Keratinocyte (primary cell): ENCODE results near the gene TK1. TPM values are rescaled to one million over a fixed set of nuclear protein-coding genes. Genes with fewer than 3 reads are reported as not detected.
"Not testable (repeated sequence)": the region's sequence is repeated elsewhere in the genome, so short reads cannot be mapped to it uniquely, and the experiment has no call there.

Experiments used
- DNase-seq: peaks from one replicate; pipeline ENCODE4 v3.0.0-alpha.2; 2011; ENCODE audit warnings: low read depth, missing footprints, low spot score
- FAIRE-seq: peaks from 2 replicates; lab custom pipeline; 2011; peaks lifted over from hg19 to GRCh38; lab: Jason Lieb, UNC
- H2AFZ ChIP-seq: 2 replicates; pipeline ENCODE4 v1.6.0; 2012; ENCODE audit warnings: low read length, control low read depth, inconsistent platforms; ENCODE audit not compliant: control insufficient read depth
- H3K27ac ChIP-seq: 2 replicates; pipeline ENCODE4 v1.5.1; 2011; ENCODE audit warnings: low read length; ENCODE audit not compliant: control insufficient read depth, insufficient read depth
- H3K27me3 ChIP-seq: 3 replicates; pipeline ENCODE4 v1.6.0; 2011; ENCODE audit warnings: low read length; ENCODE audit not compliant: control insufficient read depth, insufficient read depth; ENCODE audit errors: extremely low read depth
- H3K36me3 ChIP-seq, 2 experiments: 2 replicates in 1 of 2; 3 replicates in 1 of 2; pipeline ENCODE4 v1.5.1; 2011; ENCODE audit warnings: low read length in 2 of 2, mild to moderate bottlenecking in 1 of 2; ENCODE audit not compliant: control insufficient read depth in 2 of 2, insufficient read depth in 2 of 2; ENCODE audit errors: extremely low read depth in 1 of 2
- H3K4me1 ChIP-seq: 3 replicates; pipeline ENCODE4 v1.5.1; 2011; ENCODE audit warnings: low read length; ENCODE audit not compliant: control insufficient read depth, insufficient read depth; ENCODE audit errors: extremely low read depth
- H3K4me2 ChIP-seq: 3 replicates; pipeline ENCODE4 v1.6.0; 2011; ENCODE audit warnings: low read depth, low read length; ENCODE audit not compliant: control insufficient read depth, insufficient read depth; ENCODE audit errors: extremely low read depth
- H3K4me3 ChIP-seq, 3 experiments: fragments of 200-600 bp in 1 of 3; sonication (generic) in 1 of 3; 2 replicates in 2 of 3; 3 replicates in 1 of 3; pipeline ENCODE4 v1.5.1; 2011 to 2016; ENCODE audit warnings: low read length in 3 of 3, mild to moderate bottlenecking in 3 of 3, control low read depth in 2 of 3, inconsistent platforms in 1 of 3, low read depth in 1 of 3, mixed read lengths in 1 of 3, mixed run types in 1 of 3, moderate library complexity in 1 of 3; ENCODE audit not compliant: control insufficient read depth in 2 of 3, insufficient read depth in 2 of 3; ENCODE audit errors: extremely low read depth in 1 of 3
- H3K79me2 ChIP-seq: 2 replicates; pipeline ENCODE4 v1.6.0; 2012; ENCODE audit warnings: low read length; ENCODE audit not compliant: control insufficient read depth, insufficient read depth
- H3K9ac ChIP-seq: 3 replicates; pipeline ENCODE4 v1.6.0; 2011; ENCODE audit warnings: low read length; ENCODE audit not compliant: control insufficient read depth, insufficient read depth; ENCODE audit errors: extremely low read depth
- H3K9me1 ChIP-seq: 3 replicates; pipeline ENCODE4 v1.6.0; 2011; ENCODE audit warnings: low read length; ENCODE audit not compliant: control insufficient read depth, insufficient read depth; ENCODE audit errors: extremely low read depth
- H3K9me3 ChIP-seq: 2 replicates; pipeline ENCODE4 v1.5.1; 2012; ENCODE audit warnings: low read depth, low read length; ENCODE audit not compliant: control insufficient read depth
- H4K20me1 ChIP-seq: 3 replicates; pipeline ENCODE4 v1.6.0; 2011; ENCODE audit warnings: low read length; ENCODE audit not compliant: control insufficient read depth, insufficient read depth; ENCODE audit errors: extremely low read depth
- EZH2 ChIP-seq: IDR thresholded peaks from one replicate; pipeline ENCODE4 v1.6.1; 2012; ENCODE audit warnings: inconsistent platforms, mild to moderate bottlenecking, low read length, moderate library complexity
- dilution Hi-C: fragments of 300-500 bp; cut with MboI; formaldehyde crosslinking; loops from one replicate; pipeline ENCODE4 v1.7.0; 2020; ENCODE audit warnings: low sequenced_read_pairs; ENCODE audit not compliant: extremely low pct_ligation_motif_present
- polyA minus RNA-seq, 3 experiments: library from RNA; depleted of rRNA, polyadenylated mRNA; stranded (reverse); fragments of >200 nt; gene quantifications; 1 replicate in 1 of 3; 2 replicates in 1 of 3; 3 replicates in 1 of 3; pipeline ENCODE4 v1.2.3, GENCODE V29; 2011
- polyA plus RNA-seq, 5 experiments: library from polyadenylated mRNA; depleted of rRNA in 3 of 5; stranded (reverse) in 3 of 5; stranded (forward) in 1 of 5; unstranded in 1 of 5; fragments of >200 nt; gene quantifications; 1 replicate in 1 of 5; 2 replicates in 3 of 5; 3 replicates in 1 of 5; pipeline versions ENCODE4 v1.2.1 to v1.2.3, GENCODE V29; 2011 to 2012; ENCODE audit warnings: missing spikeins in 2 of 5, low read depth in 1 of 5, low replicate concordance in 1 of 5
- TF ChIP-seq, protein P1 (sequence below), 3 experiments: IDR thresholded peaks in 1 of 3; conservative IDR thresholded peaks in 1 of 3; optimal IDR thresholded peaks in 1 of 3; 2 replicates in 2 of 3; 3 replicates in 1 of 3; pipeline versions ENCODE3 to v1.5.1; 2011; ENCODE audit warnings: low read length in 3 of 3, mild to moderate bottlenecking in 3 of 3, moderate library complexity in 2 of 3, control low read depth in 1 of 3, inconsistent platforms in 1 of 3; ENCODE audit not compliant: insufficient read depth in 2 of 3; ENCODE audit errors: extremely low read depth in 1 of 3

The TK1 gene
- polyA plus RNA-seq, result 7.1 to 50.2 TPM (median 21.8 TPM) in 3 replicates
- not detected for polyA plus RNA-seq (2011; ENCODE audit: low read depth)
- 9.4 and 14.3 TPM in 2 replicates for polyA plus RNA-seq (2011; cell fraction: cytosol; rRNA removed)
- 3.7 and 4.5 TPM in 2 replicates for polyA plus RNA-seq (2011; cell fraction: nucleus; rRNA removed)
- polyA plus RNA-seq (2012; ENCODE audit: low replicate concordance), result 0.82 and 44.0 TPM in 2 replicates
- polyA minus RNA-seq, result 8.5 to 52.2 TPM (median 34.7 TPM) in 3 replicates
- 15.3 TPM for polyA minus RNA-seq (2011; cell fraction: cytosol; rRNA and poly(A)+ RNA removed)
- 3.9 and 5.1 TPM in 2 replicates for polyA minus RNA-seq (2011; cell fraction: nucleus; rRNA and poly(A)+ RNA removed)

- H3K4me1 ChIP-seq, result peaks cover 8% of the 10 kb centered on the region
- TF ChIP-seq EZH2, result no peak
- TF ChIP-seq, protein P1, sequence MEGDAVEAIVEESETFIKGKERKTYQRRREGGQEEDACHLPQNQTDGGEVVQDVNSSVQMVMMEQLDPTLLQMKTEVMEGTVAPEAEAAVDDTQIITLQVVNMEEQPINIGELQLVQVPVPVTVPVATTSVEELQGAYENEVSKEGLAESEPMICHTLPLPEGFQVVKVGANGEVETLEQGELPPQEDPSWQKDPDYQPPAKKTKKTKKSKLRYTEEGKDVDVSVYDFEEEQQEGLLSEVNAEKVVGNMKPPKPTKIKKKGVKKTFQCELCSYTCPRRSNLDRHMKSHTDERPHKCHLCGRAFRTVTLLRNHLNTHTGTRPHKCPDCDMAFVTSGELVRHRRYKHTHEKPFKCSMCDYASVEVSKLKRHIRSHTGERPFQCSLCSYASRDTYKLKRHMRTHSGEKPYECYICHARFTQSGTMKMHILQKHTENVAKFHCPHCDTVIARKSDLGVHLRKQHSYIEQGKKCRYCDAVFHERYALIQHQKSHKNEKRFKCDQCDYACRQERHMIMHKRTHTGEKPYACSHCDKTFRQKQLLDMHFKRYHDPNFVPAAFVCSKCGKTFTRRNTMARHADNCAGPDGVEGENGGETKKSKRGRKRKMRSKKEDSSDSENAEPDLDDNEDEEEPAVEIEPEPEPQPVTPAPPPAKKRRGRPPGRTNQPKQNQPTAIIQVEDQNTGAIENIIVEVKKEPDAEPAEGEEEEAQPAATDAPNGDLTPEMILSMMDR (optimal IDR thresholded peaks at IDR 0.05 in 1 of 3, IDR thresholded peaks at IDR 0.05 in 1 of 3, conservative IDR thresholded peaks at IDR 0.05 in 1 of 3; ENCODE audit: extremely low read depth in 1 of 3, insufficient read depth in 2 of 3, low read length in 3 of 3), result peak; percentile 59 to 81 (median 74)
- peak within 1 kb of the TSS; percentile 98 for H3K4me2 ChIP-seq
- dilution Hi-C loops, result no loop called here
- H2AFZ ChIP-seq, result peak within 1 kb of the TSS; percentile 89
- peaks cover 10% of the 10 kb centered on the region for H3K79me2 ChIP-seq
- H3K4me3 ChIP-seq, result peak within 1 kb of the TSS; percentile 58 to 86 (median 86)
- no peaks in the 10 kb centered on the region for H3K9me3 ChIP-seq
- peaks cover 6 to 17% of the 10 kb centered on the region in 2 experiments for H3K36me3 ChIP-seq
- no peaks in the 10 kb centered on the region for H4K20me1 ChIP-seq
- no peaks in the 10 kb centered on the region for H3K9me1 ChIP-seq
- H3K27ac ChIP-seq, result peak within 1 kb of the TSS; percentile 63
- no peaks in the 10 kb centered on the region for H3K27me3 ChIP-seq
- peak within 1 kb of the TSS; percentile 80 for H3K9ac ChIP-seq
- FAIRE-seq (peak; percentile 36), DNase-seq (peak; percentile 85)
Observed at GRCh38 chr17:78186692-78187595, at the start of gene TK1, which contains the start of gene AFMID. Gene TK1 (minus strand): TSS chr17:78187052. CDS start chr17:78186994, 58 bp downstream. Gene AFMID (plus strand): TSS chr17:78187362. CDS start chr17:78187371, 9 bp downstream.

DNA sequence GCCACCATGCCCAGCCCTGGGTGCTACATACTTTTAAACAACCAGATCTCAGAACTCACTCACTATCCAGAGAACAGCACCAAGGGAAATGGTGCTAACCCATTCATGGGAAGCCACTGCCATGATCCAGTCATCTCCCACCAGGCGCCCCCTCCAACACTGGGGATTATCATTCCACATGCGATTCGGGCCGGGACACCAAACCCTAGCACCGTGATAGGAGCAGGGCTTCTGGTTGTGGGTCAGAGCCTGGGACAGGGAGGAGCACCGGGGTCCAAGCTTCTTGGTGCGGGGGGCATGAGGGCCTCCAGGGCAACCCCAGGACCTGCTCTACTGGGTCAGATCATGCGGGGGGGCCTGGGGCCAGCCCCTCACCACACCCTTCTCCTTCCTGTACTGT lies 49.0 kb upstream of the TK1 start:
- Histone ChIP-seq H3K27me3 (peaks cover 26% of the 10 kb centered on the region), H3K4me2 (no peak overlapping the region), H3K9me3 (no peaks in the 10 kb centered on the region), H3K27ac (no peak overlapping the region), H2AFZ (no peak overlapping the region), H3K9ac (no peak overlapping the region), H3K79me2 (no peaks in the 10 kb centered on the region), H4K20me1 (no peaks in the 10 kb centered on the region), H3K36me3 (no peaks in the 10 kb centered on the region), H3K4me1 (no peaks in the 10 kb centered on the region), H3K9me1 (no peaks in the 10 kb centered on the region), H3K4me3 (no peak overlapping the region)
- FAIRE-seq, result no peak
- TF ChIP-seq, protein P1 (optimal IDR thresholded peaks at IDR 0.05 in 1 of 3, IDR thresholded peaks at IDR 0.05 in 1 of 3, conservative IDR thresholded peaks at IDR 0.05 in 1 of 3; ENCODE audit: extremely low read depth in 1 of 3, insufficient read depth in 2 of 3, low read length in 3 of 3), result no peak
- TF ChIP-seq EZH2, result no peak
- DNase-seq, result no peak
- dilution Hi-C loops, result no loop called here

GRCh38 chr17:78235022-78235421 lies 48.2 kb upstream of the TK1 start:
- H4K20me1 ChIP-seq, H3K9me1 ChIP-seq, H3K79me2 ChIP-seq, H3K9ac ChIP-seq, H3K27ac ChIP-seq, H3K9me3 ChIP-seq, FAIRE-seq, DNase-seq, H2AFZ ChIP-seq, H3K4me1 ChIP-seq, H3K36me3 ChIP-seq, dilution Hi-C loops, H3K4me3 ChIP-seq, H3K4me2 ChIP-seq: not testable (repeated sequence)
- peaks cover 35% of the 10 kb centered on the region for H3K27me3 ChIP-seq
